ENCODE measurements around the gene TUT1. TPM values are rescaled to one million over a fixed set of nuclear protein-coding genes. Genes with fewer than 3 reads are reported as not detected.

TUT1 gene
- total RNA-seq, 4 donors from 2014 or later = 13.7 to 20.0 (median 16.1) TPM

DNA sequence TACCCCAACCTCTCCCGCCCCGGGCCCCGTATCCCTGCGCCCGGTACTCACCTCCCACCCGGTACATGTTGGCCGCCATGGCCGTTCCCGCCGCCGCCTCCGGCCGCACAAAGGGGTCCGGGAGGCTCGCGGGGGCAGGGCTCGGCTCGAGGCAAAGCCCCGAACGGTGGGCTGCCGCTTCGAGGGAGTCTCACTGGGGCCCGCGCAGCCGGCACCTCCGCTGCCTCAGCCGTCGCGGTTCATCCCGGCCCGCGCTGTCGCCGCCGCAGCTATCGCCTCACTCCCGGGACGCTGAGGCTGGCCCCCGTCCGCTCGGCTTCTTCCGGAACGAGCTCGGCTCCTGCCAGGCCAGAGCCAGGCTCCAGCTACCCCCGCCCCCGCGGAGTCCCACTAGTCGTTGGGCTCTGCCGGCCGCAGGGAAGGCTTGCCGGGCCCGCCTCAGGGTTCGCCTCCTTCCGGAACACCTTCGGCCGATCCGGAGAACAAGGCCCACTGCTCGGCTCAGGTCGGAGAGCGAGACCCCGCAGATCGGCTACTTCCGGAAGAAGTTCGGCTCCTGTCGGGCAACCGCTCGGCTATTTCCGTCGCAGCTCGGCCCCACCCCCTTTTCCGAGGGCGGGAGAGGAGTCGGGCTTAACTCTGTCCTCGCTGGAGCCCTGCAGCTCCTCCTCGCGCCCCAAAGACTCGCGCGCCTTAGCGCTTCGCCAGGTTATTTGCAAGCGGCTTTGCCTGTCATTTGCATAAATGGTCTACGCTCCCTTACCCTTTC is 10.2 kb upstream of the TUT1 start, which contains the start of gene MTA2:
Gene MTA2, minus strand, starts transcription at position 494 of the 769 bp plus-strand sequence. Its CDS starts 415 bp downstream, at position 79.
- H3K36me3 ChIP-seq = peaks cover 17 to 25% of the 10 kb centered on the region in 2 donors
- H3K27me3 ChIP-seq = no peaks in the 10 kb centered on the region
- H3K4me1 ChIP-seq = peaks cover 19 to 21% of the 10 kb centered on the region in 2 donors
- peak within 1 kb of the TSS; percentile 86 to 96 (median 87) for H3K4me3 ChIP-seq (replicated peaks in 1 of 3)
- H3K9me3 ChIP-seq = no peaks in the 10 kb centered on the region
- WGBS, 2 donors = 1 to 4% methylated on average over 10 to 22 of the region's 83 CpGs
- peak; percentile 99 for DNase-seq
- H3K27ac ChIP-seq = peak within 1 kb of the TSS; percentile 82 to 95 (median 86)
- peak in 1 of 2 donors; percentile 62 for TF ChIP-seq POLR2A (IDR thresholded peaks at IDR 0.05)
- TF ChIP-seq, protein P1, sequence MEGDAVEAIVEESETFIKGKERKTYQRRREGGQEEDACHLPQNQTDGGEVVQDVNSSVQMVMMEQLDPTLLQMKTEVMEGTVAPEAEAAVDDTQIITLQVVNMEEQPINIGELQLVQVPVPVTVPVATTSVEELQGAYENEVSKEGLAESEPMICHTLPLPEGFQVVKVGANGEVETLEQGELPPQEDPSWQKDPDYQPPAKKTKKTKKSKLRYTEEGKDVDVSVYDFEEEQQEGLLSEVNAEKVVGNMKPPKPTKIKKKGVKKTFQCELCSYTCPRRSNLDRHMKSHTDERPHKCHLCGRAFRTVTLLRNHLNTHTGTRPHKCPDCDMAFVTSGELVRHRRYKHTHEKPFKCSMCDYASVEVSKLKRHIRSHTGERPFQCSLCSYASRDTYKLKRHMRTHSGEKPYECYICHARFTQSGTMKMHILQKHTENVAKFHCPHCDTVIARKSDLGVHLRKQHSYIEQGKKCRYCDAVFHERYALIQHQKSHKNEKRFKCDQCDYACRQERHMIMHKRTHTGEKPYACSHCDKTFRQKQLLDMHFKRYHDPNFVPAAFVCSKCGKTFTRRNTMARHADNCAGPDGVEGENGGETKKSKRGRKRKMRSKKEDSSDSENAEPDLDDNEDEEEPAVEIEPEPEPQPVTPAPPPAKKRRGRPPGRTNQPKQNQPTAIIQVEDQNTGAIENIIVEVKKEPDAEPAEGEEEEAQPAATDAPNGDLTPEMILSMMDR (IDR thresholded peaks at IDR 0.05) = no peak
- intact Hi-C loops (cut with DNase I) = no loop called here

DNA sequence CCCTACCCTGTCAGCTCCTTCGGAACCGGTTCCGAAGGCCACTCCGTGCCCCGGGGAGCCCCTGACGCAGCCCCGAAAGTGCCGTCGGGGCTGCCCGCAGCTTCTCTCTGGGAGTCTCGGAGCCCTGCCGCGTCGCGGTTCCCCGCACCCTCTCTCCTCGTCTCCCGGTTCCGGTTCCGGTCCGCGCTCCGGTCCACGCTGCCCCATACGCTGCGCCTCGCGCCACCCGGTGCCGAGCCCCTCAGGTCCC is 9.7 kb upstream of the TUT1 start:
- peaks cover 23 to 30% of the 10 kb centered on the region in 2 donors for H3K36me3 ChIP-seq
- H3K4me1 ChIP-seq = peaks cover 19 to 21% of the 10 kb centered on the region in 2 donors
- 1% methylated on average over 17 of the region's 30 CpGs; no CpG with 5 or more reads in 1 of the 2 donors for WGBS, 2 donors
- peak; percentile 64 to 65 for DNase-seq
- H3K4me3 ChIP-seq (replicated peaks in 1 of 3) = peak overlapping the region; percentile 86 to 96 (median 87)
- H3K9me3 ChIP-seq = no peaks in the 10 kb centered on the region
- intact Hi-C loops (cut with DNase I) = no loop called here
- TF ChIP-seq POLR2A (IDR thresholded peaks at IDR 0.05) = no peak
- TF ChIP-seq, protein P1 (IDR thresholded peaks at IDR 0.05) = no peak
- no peaks in the 10 kb centered on the region for H3K27me3 ChIP-seq
- peak overlapping the region; percentile 82 to 95 (median 86) for H3K27ac ChIP-seq

DNA sequence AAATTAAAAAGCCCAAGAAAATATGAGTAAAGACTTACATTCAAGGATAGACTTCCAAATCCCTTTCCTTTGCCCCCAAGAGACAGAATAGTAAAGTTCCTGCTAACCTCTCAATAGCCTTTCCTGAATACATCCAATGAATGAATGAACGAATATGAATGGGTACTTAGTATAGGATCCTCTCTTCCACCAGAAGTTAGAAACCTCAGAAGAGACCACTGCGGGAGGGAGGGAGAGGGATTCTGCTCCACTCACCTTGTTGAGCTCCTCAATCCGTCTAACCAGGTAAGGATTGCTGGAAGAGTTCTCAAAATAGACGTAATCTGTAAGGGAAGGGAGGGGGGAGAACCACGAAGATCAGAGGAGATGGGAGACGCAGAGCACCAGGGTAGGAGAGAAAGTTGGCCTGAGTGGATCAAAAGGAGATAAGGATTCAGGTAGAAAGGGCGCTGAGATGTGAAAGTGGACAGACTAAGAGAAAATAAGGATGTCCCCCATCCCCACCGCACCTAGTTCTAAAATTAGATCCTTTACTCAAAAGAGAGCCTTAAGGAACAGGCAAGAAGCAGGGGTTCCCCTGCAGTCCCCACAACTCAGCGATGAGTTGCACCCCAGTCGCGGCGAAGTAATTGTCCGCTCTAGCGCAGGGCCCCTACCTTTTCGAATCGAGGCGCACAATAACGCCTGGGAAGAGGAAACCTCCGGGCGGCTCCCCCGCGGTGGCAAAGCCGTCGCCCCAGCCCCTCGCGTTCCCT is 9.2 kb upstream of the TUT1 start:
- WGBS, 2 donors = 5 to 6% methylated on average over 14 to 16 of the region's 26 CpGs
- Histone ChIP-seq H3K4me1 (peaks cover 19 to 21% of the 10 kb centered on the region in 2 donors), H3K27ac (peak overlapping the region; percentile 82 to 95 (median 86)), H3K4me3 (replicated peaks in 1 of 3) (peak overlapping the region; percentile 86 to 96 (median 87)), H3K9me3 (no peaks in the 10 kb centered on the region), H3K36me3 (peaks cover 28 to 33% of the 10 kb centered on the region in 2 donors), H3K27me3 (no peaks in the 10 kb centered on the region)
- no peak for TF ChIP-seq POLR2A (IDR thresholded peaks at IDR 0.05)
- TF ChIP-seq, protein P1 (IDR thresholded peaks at IDR 0.05) = no peak
- intact Hi-C loops (cut with DNase I) = no loop called here
- DNase-seq = no peak

DNA sequence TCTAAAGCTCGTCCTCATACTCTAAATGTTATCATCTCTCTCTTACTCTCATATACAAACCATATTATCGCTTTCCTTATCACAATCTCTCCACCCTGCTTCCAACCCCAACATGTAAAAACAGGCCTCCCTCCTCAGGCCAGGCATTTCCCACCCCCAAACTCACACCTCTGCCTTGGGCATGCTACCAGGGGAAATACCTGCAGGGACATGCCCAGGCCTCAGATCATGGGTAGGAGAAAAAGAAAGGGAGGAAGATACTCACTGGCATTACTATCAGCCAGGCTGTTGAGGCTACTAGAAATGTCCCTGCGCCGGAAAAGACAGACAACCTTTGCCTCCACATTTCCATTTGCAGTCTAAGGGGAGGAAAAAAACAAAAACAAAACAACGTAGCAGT is 8.6 kb upstream of the TUT1 start:
- Histone ChIP-seq H3K9me3 (no peaks in the 10 kb centered on the region), H3K4me3 (replicated peaks in 1 of 3) (peak overlapping the region in 1 of 3 donors; percentile 86), H3K27me3 (no peaks in the 10 kb centered on the region), H3K4me1 (peaks cover 19 to 21% of the 10 kb centered on the region in 2 donors), H3K27ac (peak overlapping the region in 1 of 3 donors; percentile 45), H3K36me3 (peaks cover 34 to 36% of the 10 kb centered on the region in 2 donors)
- intact Hi-C loops (cut with DNase I) = no loop called here
- 64 to 69% methylated on average over 5 of the region's 5 CpGs for WGBS, 2 donors
- DNase-seq = no peak
- TF ChIP-seq, protein P1 (IDR thresholded peaks at IDR 0.05) = no peak
- TF ChIP-seq POLR2A (IDR thresholded peaks at IDR 0.05) = no peak

Measured in thyroid gland (tissue), 4 donors.